Panc1 (cell line): ENCODE data around the gene MAPK8. TPM values are rescaled to one million over a fixed set of nuclear protein-coding genes. Genes with fewer than 3 reads are reported as not detected.

Source experiments
- ATAC-seq: fragments of 200-7000 bp; cut with Tn5 transposase; 2 replicates; pipeline ENCODE4 v1.9.1; 2020; ENCODE audit warnings: mild to moderate bottlenecking, moderate library complexity
- BruUV-seq: library from RNA; stranded (reverse); fragments of 400-500 nt; replicated peaks from 2 replicates; lab custom pipeline; 2021; lab: Mats Ljungman, UMichigan
- CTCF ChIA-PET: fragments of 300-600 bp; sonication (Branson Sonifier 250); formaldehyde crosslinking; loops from one replicate; lab custom pipeline; 2022; ENCODE audit warnings: antibody characterized with exemption; lab: Charles Lee
- POLR2A ChIA-PET: fragments of 300-600 bp; sonication (Branson Sonifier 250); formaldehyde crosslinking; loops from one replicate; lab custom pipeline; 2022; ENCODE audit warnings: antibody characterized with exemption; lab: Charles Lee
- DNase-seq: peaks from one replicate; pipeline ENCODE4 v3.0.0-alpha.2; 2010; ENCODE audit warnings: low read depth, low spot score
- H3K27ac ChIP-seq: 2 replicates; pipeline ENCODE4 v1.5.1; 2011; ENCODE audit warnings: mild to moderate bottlenecking, low read length, inconsistent platforms
- H3K27me3 ChIP-seq: fragments of 200-500 bp; sonication (Bioruptor generic); 2 replicates; pipeline ENCODE4 v1.6.0; 2014; ENCODE audit warnings: low read length, inconsistent platforms; ENCODE audit not compliant: control insufficient read depth, insufficient read depth
- H3K36me3 ChIP-seq: fragments of 200-500 bp; sonication (Bioruptor generic); 2 replicates; pipeline ENCODE4 v1.5.1; 2014; ENCODE audit warnings: inconsistent platforms, mild to moderate bottlenecking, low read length, moderate library complexity; ENCODE audit not compliant: control insufficient read depth, insufficient read depth
- H3K4me1 ChIP-seq: 2 replicates; pipeline ENCODE4 v1.5.1; 2011; ENCODE audit warnings: inconsistent platforms, mild to moderate bottlenecking, low read length, moderate library complexity; ENCODE audit not compliant: control insufficient read depth, insufficient read depth
- H3K4me3 ChIP-seq, 2 experiments: 2 replicates each; pipeline ENCODE4 v1.5.1; 2011 to 2012; ENCODE audit warnings: low read depth in 2 of 2, low read length in 2 of 2, mild to moderate bottlenecking in 2 of 2, inconsistent platforms in 1 of 2, moderate library complexity in 1 of 2
- H3K9me3 ChIP-seq: fragments of 200-500 bp; sonication (Bioruptor generic); 2 replicates; pipeline ENCODE4 v1.5.1; 2014; ENCODE audit warnings: low read depth, mild to moderate bottlenecking, inconsistent platforms, low read length, moderate library complexity; ENCODE audit not compliant: control insufficient read depth, insufficient read depth
- CTCF ChIP-seq: fragments of 450-650 bp; IDR thresholded peaks from 2 replicates; pipeline ENCODE4 v1.5.1; 2017; ENCODE audit warnings: mild to moderate bottlenecking
- POLR2AphosphoS5 ChIP-seq: IDR thresholded peaks from 2 replicates; pipeline ENCODE4 v1.6.1; 2012; ENCODE audit warnings: mild to moderate bottlenecking, low read depth, low read length, moderate library complexity
- SIN3A ChIP-seq: IDR thresholded peaks from 2 replicates; pipeline ENCODE4 v1.6.1; 2012; ENCODE audit warnings: low read depth, mild to moderate bottlenecking, low read length, moderate library complexity, borderline replicate concordance; ENCODE audit not compliant: insufficient read depth
- TCF7L2 ChIP-seq: IDR thresholded peaks from 2 replicates; pipeline ENCODE4 v1.6.1; 2011; ENCODE audit warnings: mild to moderate bottlenecking, low read depth, low read length, inconsistent platforms
- in situ Hi-C: cut with HindIII; loops from 2 replicates; pipeline ENCODE4 v1.10.0; 2016; ENCODE audit warnings: low sequenced_read_pairs, low pct_unique_long_range_greater_than_20kb
- intact Hi-C: fragments of 100-400 bp; cut with micrococcal nuclease; formaldehyde crosslinking; loops from one replicate; pipeline ENCODE4 v1.10.0; 2022; ENCODE audit not compliant: unreplicated experiment
- total RNA-seq: library from RNA; stranded (reverse); gene quantifications from one replicate; pipeline ENCODE4 v1.2.1, GENCODE V29; 2021; ENCODE audit not compliant: unreplicated experiment
- TF ChIP-seq, protein P1 (sequence below), 2 experiments: IDR thresholded peaks; 2 replicates each; pipeline ENCODE4 v1.6.1; 2011 to 2012; ENCODE audit warnings: low read depth in 2 of 2, control low read depth in 1 of 2, low read length in 1 of 2, mild to moderate bottlenecking in 1 of 2, moderate library complexity in 1 of 2; ENCODE audit not compliant: insufficient read depth in 1 of 2

Gene MAPK8
- total RNA-seq, 1 experiment from 2014 or later: 66.6 TPM

DNA sequence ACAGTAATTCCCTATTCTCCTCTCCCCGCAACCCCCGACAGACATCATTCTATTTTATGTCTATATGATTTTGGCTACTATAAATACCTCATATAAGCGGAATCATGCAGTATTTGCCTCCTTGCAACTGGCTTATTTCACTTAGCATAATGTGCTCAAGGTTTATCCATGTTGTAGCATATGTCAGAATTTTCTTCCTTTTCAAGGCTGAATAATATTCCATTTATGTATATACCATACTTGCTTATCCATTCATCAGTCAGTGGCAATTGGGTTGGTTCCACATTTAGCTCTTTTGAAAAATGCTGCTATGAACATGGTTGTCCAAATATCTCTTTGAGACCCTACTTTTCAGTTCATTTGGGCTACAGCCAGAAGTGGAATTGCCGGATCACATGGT, 106.5 kb downstream of the MAPK8 start:
- Histone ChIP-seq H3K4me1 (no peaks in the 10 kb centered on the region), H3K27me3 (no peaks in the 10 kb centered on the region), H3K4me3 (no peak overlapping the region), H3K36me3 (no peaks in the 10 kb centered on the region), H3K27ac (no peak overlapping the region), H3K9me3 (peaks cover 6% of the 10 kb centered on the region; the same call in 1 of the 2 replicates)
- no TSS peak for BruUV-seq
- DNase-seq (no peak), ATAC-seq (no peak)
- in situ Hi-C loops (no loop called here), intact Hi-C loops (no loop called here)
- no peak for TF ChIP-seq TCF7L2
- POLR2A ChIA-PET: no interaction called here
- CTCF ChIA-PET: no interaction called here

DNA sequence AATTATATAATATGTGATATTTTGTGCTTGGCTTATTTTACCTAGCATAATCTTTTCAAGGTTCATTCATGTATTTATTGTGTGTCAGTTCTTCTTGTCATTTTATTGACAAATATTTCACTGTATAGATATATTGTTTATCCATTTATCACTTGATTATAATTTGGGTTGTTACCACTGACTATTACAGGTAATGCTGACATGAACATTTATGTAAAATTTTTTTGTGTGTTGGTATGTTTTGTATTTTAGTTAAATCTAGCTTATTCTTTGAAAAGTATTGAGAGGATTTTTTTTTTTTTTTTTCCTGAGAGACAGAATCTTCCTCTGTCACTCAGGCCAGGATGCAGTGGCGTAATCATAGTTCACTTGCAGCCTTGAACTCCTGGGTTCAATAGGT, 107.7 kb downstream of the MAPK8 start:
- no peak overlapping the region for H3K4me3 ChIP-seq
- ChIA-PET POLR2A (interaction anchor here (0.6 kb wide), 1 partner anchor 1064 kb away, joined by 3 read pairs; no protein-coding TSS in a partner anchor), CTCF (no interaction called here)
- no peaks in the 10 kb centered on the region for H3K36me3 ChIP-seq
- DNase-seq (no peak), ATAC-seq (no peak)
- peaks cover 6% of the 10 kb centered on the region; the same call in 1 of the 2 replicates for H3K9me3 ChIP-seq
- H3K4me1 ChIP-seq: no peaks in the 10 kb centered on the region
- H3K27ac ChIP-seq: no peak overlapping the region
- BruUV-seq: no TSS peak
- no peaks in the 10 kb centered on the region for H3K27me3 ChIP-seq
- in situ Hi-C loops: no loop called here
- intact Hi-C loops: no loop called here
- TF ChIP-seq, protein P1, sequence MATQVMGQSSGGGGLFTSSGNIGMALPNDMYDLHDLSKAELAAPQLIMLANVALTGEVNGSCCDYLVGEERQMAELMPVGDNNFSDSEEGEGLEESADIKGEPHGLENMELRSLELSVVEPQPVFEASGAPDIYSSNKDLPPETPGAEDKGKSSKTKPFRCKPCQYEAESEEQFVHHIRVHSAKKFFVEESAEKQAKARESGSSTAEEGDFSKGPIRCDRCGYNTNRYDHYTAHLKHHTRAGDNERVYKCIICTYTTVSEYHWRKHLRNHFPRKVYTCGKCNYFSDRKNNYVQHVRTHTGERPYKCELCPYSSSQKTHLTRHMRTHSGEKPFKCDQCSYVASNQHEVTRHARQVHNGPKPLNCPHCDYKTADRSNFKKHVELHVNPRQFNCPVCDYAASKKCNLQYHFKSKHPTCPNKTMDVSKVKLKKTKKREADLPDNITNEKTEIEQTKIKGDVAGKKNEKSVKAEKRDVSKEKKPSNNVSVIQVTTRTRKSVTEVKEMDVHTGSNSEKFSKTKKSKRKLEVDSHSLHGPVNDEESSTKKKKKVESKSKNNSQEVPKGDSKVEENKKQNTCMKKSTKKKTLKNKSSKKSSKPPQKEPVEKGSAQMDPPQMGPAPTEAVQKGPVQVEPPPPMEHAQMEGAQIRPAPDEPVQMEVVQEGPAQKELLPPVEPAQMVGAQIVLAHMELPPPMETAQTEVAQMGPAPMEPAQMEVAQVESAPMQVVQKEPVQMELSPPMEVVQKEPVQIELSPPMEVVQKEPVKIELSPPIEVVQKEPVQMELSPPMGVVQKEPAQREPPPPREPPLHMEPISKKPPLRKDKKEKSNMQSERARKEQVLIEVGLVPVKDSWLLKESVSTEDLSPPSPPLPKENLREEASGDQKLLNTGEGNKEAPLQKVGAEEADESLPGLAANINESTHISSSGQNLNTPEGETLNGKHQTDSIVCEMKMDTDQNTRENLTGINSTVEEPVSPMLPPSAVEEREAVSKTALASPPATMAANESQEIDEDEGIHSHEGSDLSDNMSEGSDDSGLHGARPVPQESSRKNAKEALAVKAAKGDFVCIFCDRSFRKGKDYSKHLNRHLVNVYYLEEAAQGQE (IDR thresholded peaks at IDR 0.05; ENCODE audit: insufficient read depth in 1 of 2, low read depth in 2 of 2, low read length in 1 of 2): no peak
- TF ChIP-seq TCF7L2 (no peak), SIN3A (no peak)

- Histone ChIP-seq H3K4me1 (no peaks in the 10 kb centered on the region), H3K27me3 (no peaks in the 10 kb centered on the region), H3K9me3 (peaks cover 6% of the 10 kb centered on the region; the same call in 1 of the 2 replicates), H3K4me3 (no peak overlapping the region), H3K27ac (no peak overlapping the region), H3K36me3 (no peaks in the 10 kb centered on the region)
- TF ChIP-seq SIN3A: no peak
- no peak for TF ChIP-seq CTCF
- TF ChIP-seq, protein P1 (IDR thresholded peaks at IDR 0.05; ENCODE audit: insufficient read depth in 1 of 2, low read depth in 2 of 2, low read length in 1 of 2): no peak
- TF ChIP-seq POLR2AphosphoS5: no peak
- no peak for TF ChIP-seq TCF7L2
- intact Hi-C loops: no loop called here
- ChIA-PET CTCF (no interaction called here), POLR2A (no interaction called here)
- ATAC-seq: no peak
- in situ Hi-C loops: no loop called here
- no peak for DNase-seq
- BruUV-seq: no TSS peak
These were observed 108.3 kb downstream of the MAPK8 start for GRCh38 chr10:48414778-48415177.
